Kidney (tissue), 14 donors: ENCODE measurements around the gene PLB1. TPM values are rescaled to one million over a fixed set of nuclear protein-coding genes. Genes with fewer than 3 reads are reported as not detected.
A peak's percentile ranks its signal among the peaks of the same experiment; 100 is the strongest.

Experiments
- DNase-seq, 5 donors: peaks; one replicate each; pipeline ENCODE4 v3.0.0-alpha.2; 2013 to 2020
- FAIRE-seq: peaks from 2 replicates; lab custom pipeline; 2012; peaks lifted over from hg19 to GRCh38; lab: Jason Lieb, UNC
- H3K27ac ChIP-seq, 2 donors: one replicate each; pipeline ENCODE4 v1.7.0; 2013; ENCODE audit warnings: low read depth in 2 of 2, low read length in 2 of 2, inconsistent platforms in 1 of 2
- H3K27me3 ChIP-seq: one replicate; pipeline ENCODE4 v1.7.1; 2013; ENCODE audit warnings: low read length, inconsistent platforms; ENCODE audit not compliant: control insufficient read depth, insufficient read depth
- H3K36me3 ChIP-seq, 3 donors: one replicate each; pipeline versions ENCODE4 v1.7.0 to v1.7.1; 2013; ENCODE audit warnings: low read length in 3 of 3, control low read depth in 1 of 3, inconsistent platforms in 1 of 3; ENCODE audit not compliant: insufficient read depth in 3 of 3, control insufficient read depth in 2 of 3
- H3K4me1 ChIP-seq, 3 donors: one replicate each; pipeline versions ENCODE4 v1.7.0 to v1.7.1; 2013; ENCODE audit warnings: low read length in 3 of 3, inconsistent platforms in 1 of 3, low read depth in 1 of 3; ENCODE audit not compliant: control insufficient read depth in 2 of 3, insufficient read depth in 2 of 3
- H3K4me3 ChIP-seq, 3 donors: one replicate each; pipeline versions ENCODE4 v1.7.0 to v1.8.1; 2013; ENCODE audit warnings: low read length in 3 of 3, control low read depth in 1 of 3, inconsistent platforms in 1 of 3
- H3K9ac ChIP-seq, 3 donors: one replicate each; pipeline versions ENCODE4 v1.7.0 to v1.7.1; 2013; ENCODE audit warnings: low read length in 3 of 3, control low read depth in 1 of 3, inconsistent platforms in 1 of 3
- H3K9me3 ChIP-seq, 3 donors: one replicate each; pipeline versions ENCODE4 v1.7.0 to v1.7.1; 2013; ENCODE audit warnings: low read length in 3 of 3, control low read depth in 1 of 3, inconsistent platforms in 1 of 3; ENCODE audit not compliant: control insufficient read depth in 2 of 3, insufficient read depth in 1 of 3
- CTCF ChIP-seq: IDR thresholded peaks from 3 replicates; pipeline ENCODE4 v1.5.1; 2012; ENCODE audit warnings: mild to moderate bottlenecking, moderate library complexity, borderline replicate concordance; ENCODE audit not compliant: insufficient read depth; ENCODE audit errors: extremely low read depth
- intact Hi-C: fragments of 100-400 bp; cut with DNase I; formaldehyde crosslinking; loops from one replicate; pipeline ENCODE4 v1.11.1; 2022
- polyA plus RNA-seq: library from polyadenylated mRNA; stranded (reverse); fragments of 350-450 nt; fragmentation: Illumina TruSeq; extraction: RNeasy Lipid Tissue Mini Kit (QIAGEN cat#74804); gene quantifications from one replicate; pipeline ENCODE4 v1.2.3, GENCODE V29; 2014; ENCODE audit warnings: low read depth, low replicate concordance; ENCODE audit not compliant: insufficient read depth
- total RNA-seq: library from RNA; stranded (reverse); fragmentation: NEBNext Ultra II Directional; extraction: Animal tissue kit (Norgen Biotek cat#: 25700); gene quantifications from one replicate; pipeline ENCODE4 v1.2.1, GENCODE V29; 2021
- donor health status: control.
- donor health status: control.
- donor health status: control.
- donor health status: control.
- donor health status: control.
- donor health status: DM: yes; HTN: yes; CAD: no.
- donor health status: Normal renal cell carcinoma (clear cell type).

The PLB1 gene
- total and polyA plus RNA-seq, 2 donors from 2014 or later: 0.95 to 6.8 TPM

DNA sequence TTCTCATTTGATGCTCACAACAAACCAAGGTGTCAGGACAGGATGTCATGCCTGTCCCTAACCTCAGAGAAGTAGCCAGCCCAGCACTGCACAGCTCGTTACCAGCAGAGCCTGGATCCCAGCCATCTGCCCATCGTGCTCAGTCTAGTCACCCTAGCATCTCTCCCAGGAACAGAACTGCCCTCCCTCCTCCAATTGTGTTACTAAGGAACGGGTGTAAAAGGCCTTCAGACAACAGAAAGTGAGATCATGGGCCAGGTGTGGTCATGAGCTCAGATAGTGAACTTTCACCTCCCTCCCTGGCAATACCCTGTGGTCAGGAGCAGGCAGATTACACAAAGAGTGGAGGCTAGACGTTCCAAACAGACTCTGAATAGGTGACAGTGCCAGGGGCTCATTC lies 144.0 kb downstream of the PLB1 start:
- no peak overlapping the region for H3K4me3 ChIP-seq
- no peak for TF ChIP-seq CTCF
- no peaks in the 10 kb centered on the region for H3K36me3 ChIP-seq
- H3K27me3 ChIP-seq: no peaks in the 10 kb centered on the region
- peak in 1 of 5 donors; percentile 23 for DNase-seq
- FAIRE-seq: no peak
- peaks cover 0 to 15% (median 3%) of the 10 kb centered on the region in 3 donors for H3K4me1 ChIP-seq
- intact Hi-C loops: no loop called here
- no peak overlapping the region for H3K27ac ChIP-seq
- H3K9me3 ChIP-seq: no peaks in the 10 kb centered on the region
- H3K9ac ChIP-seq: no peak overlapping the region

DNA sequence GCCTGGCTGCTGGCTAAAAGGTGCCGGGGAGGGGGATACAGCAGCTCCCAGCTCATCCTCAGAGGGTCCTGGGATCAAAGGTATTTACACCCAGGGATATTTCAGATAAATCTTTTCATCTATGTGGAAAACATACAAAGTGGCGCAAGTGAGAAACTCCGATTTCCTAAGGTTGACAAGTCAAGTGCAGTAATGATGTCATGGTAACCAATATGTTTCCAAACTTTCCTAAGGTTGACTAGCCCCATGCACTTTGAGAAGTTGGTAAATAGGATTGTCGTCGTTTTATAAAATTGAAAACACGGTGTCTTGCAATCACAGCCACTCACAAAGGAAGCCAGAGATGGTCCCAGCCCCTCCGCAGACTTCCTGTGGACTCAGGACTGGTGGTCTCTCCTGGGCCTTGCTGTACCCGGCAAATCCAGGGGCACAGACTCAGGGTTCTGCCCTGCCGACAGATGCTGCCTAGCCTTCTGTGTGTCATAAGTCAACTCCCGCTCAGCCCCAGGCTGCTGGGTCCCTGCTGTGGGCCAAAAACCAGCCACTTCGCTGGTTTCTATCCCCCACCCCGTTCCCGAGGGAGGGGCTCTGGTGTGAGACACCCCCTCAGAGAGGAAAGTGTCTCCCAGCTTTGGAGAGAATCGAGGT lies 144.5 kb downstream of the PLB1 start:
- H3K9ac ChIP-seq: no peak overlapping the region
- no peak for TF ChIP-seq CTCF
- intact Hi-C loops: no loop called here
- no peak overlapping the region for H3K27ac ChIP-seq
- H3K9me3 ChIP-seq: no peaks in the 10 kb centered on the region
- no peaks in the 10 kb centered on the region for H3K27me3 ChIP-seq
- DNase-seq: no peak
- peaks cover 0 to 15% (median 3%) of the 10 kb centered on the region in 3 donors for H3K4me1 ChIP-seq
- no peaks in the 10 kb centered on the region for H3K36me3 ChIP-seq
- no peak for FAIRE-seq
- H3K4me3 ChIP-seq: no peak overlapping the region

DNA sequence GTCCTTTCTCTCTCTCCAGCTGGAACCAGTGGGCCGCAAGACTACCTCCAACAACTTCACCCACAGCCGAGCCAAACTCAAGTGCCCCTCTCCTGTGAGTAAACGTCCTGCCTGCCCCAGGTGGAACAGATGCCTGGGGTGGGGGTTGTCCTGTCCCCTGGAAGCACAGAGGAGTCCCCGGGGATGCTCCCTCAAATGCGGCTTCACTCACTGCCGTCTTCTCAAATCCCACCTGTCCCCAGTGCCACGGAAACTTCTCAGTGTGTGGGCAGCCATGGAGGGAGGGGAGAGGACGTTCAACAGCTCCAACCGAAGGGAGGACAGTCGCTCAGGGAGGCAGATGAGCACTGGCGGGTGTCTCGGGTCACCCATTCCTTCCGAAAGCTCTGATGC lies 145.0 kb downstream of the PLB1 start:
- DNase-seq (peak in 1 of 5 donors; percentile 31), FAIRE-seq (no peak)
- Histone ChIP-seq H3K36me3 (no peaks in the 10 kb centered on the region), H3K9ac (no peak overlapping the region), H3K27me3 (no peaks in the 10 kb centered on the region), H3K27ac (no peak overlapping the region), H3K4me1 (peaks cover 0 to 10% (median 0%) of the 10 kb centered on the region in 3 donors), H3K4me3 (no peak overlapping the region), H3K9me3 (no peaks in the 10 kb centered on the region)
- TF ChIP-seq CTCF: no peak
- intact Hi-C loops: no loop called here
